HG03520 (cell line): ENCODE results near the gene USP2.

ENCODE experiments used
- ATAC-seq: cut with Tn5 transposase; IDR thresholded peaks from one replicate; pipeline ENCODE4 v1.9.1; 2021; ENCODE audit warnings: mild to moderate bottlenecking, moderate library complexity; ENCODE audit not compliant: unreplicated experiment

Gene USP2, protein sequence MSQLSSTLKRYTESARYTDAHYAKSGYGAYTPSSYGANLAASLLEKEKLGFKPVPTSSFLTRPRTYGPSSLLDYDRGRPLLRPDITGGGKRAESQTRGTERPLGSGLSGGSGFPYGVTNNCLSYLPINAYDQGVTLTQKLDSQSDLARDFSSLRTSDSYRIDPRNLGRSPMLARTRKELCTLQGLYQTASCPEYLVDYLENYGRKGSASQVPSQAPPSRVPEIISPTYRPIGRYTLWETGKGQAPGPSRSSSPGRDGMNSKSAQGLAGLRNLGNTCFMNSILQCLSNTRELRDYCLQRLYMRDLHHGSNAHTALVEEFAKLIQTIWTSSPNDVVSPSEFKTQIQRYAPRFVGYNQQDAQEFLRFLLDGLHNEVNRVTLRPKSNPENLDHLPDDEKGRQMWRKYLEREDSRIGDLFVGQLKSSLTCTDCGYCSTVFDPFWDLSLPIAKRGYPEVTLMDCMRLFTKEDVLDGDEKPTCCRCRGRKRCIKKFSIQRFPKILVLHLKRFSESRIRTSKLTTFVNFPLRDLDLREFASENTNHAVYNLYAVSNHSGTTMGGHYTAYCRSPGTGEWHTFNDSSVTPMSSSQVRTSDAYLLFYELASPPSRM

DNA sequence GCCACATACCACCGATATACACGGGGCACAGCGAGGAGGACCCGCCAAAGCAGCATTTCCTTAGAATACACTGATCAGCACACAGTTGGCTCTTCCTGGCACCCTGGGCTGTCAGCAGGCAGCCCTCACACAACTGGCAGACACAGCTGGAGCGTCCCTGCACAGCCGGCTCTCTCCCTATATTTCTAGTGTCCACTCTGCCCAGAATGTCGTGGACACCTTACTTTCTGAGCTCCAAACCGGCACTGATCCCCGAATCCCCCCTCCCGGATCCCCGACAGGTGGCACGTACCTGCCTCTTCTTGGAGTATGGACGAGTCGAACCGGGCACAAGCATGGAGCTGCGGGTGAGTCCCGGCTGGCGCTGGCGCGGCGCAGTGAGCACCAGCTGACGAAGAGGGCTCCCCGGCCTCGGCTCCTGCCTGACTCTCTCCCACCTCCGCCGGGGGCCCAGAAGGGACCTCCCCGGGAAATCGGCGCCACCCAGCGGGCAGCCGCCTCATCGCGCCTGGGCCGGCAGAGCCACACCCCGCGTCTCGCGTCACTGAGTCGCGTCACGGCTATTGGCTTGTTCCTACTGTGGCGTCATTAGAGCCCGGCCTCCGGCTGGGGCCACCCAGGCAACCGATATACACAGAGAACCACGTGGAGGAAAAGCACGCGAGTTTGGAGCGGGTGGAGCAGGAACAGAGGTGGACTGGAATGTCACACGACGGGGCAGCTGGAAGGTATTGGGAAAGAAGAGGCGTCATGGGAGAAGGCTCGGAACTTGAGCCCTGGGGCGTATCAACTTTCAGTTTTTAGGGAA, at the start of gene USP2:
Gene USP2 (minus strand): TSS at position 510 of the 808 bp plus-strand sequence. CDS start 8,210 bp downstream, outside the sequence.
- ATAC-seq, result peak; percentile 99

DNA sequence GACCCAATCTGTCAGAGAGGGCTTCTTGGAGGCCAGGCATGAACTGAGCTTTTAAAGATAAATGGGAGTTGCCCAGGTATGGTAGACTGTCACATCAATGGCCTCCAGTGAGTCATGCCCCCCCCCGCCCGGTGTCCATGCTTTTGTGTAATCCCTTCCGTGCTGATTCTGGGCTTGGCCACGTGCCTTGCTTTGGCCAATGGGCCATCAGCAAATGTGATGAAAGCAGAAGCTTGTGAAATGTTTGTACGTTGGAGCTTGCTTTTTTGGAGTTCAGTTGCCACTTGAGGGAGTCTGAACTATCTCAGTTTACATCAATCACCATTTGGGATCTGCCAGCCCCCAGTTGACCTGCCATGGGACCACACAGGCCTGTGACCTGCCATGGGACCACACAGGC, 45.8 kb upstream of the USP2 start:
- no peak for ATAC-seq

DNA sequence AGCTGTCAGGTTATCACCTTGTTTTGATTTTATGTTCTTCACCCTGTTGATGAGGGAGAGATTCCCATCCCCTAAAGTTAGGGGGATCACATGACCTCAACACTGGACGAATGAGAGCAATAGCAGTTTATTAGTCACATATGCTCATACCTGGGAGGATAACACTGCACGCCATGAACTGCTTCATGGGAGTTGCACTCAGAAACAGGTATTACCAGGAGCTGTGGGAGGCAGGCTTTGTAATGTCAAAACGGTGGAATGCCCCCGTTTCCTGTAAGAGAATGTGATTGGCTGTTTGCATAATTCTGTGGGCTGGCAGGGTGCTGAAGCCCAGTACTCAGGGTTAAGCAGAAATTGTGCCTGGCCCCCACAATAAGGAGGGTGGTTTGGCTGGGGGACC, 44.7 kb upstream of the USP2 start:
- ATAC-seq, result no peak

DNA sequence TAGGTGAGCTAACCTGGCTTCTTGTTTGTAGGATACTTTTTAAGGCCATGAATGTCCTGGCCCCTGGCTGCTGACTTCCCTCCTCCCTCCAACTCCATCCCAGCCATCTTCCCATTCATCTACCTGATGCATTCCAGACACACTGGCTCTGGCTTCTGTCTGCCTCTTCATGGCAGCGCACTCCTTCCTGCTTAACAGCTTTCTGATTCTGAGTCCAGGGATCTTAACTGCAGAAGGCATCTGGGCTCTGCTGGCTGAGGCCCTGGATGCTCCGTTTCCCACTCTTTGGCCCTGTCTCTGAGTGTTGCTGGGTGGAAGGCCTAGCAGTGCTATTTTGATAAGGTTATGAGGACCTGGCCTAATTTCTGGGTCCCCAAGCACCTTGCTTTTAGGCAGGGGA, 43.3 kb upstream of the USP2 start:
- no peak for ATAC-seq

DNA sequence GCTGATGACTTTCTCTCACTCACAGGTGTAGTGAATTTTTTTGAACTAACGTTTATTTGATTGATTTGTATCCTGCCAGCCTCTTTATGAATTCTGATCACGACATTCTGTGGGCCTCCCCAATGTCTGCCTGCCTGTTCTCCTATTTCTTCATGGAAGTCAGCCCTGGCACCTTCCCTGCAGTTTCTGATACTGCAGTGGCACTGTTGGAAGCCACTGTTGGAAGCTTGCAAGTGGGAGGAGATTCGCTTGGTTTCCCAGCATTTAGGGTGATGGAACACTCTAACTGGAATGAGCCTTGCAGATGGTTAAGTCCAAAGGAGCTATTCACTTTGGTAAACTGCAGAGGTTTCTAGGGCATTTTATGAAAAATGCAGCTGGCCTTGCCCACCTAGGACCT, 42.8 kb upstream of the USP2 start:
- ATAC-seq, result no peak

DNA sequence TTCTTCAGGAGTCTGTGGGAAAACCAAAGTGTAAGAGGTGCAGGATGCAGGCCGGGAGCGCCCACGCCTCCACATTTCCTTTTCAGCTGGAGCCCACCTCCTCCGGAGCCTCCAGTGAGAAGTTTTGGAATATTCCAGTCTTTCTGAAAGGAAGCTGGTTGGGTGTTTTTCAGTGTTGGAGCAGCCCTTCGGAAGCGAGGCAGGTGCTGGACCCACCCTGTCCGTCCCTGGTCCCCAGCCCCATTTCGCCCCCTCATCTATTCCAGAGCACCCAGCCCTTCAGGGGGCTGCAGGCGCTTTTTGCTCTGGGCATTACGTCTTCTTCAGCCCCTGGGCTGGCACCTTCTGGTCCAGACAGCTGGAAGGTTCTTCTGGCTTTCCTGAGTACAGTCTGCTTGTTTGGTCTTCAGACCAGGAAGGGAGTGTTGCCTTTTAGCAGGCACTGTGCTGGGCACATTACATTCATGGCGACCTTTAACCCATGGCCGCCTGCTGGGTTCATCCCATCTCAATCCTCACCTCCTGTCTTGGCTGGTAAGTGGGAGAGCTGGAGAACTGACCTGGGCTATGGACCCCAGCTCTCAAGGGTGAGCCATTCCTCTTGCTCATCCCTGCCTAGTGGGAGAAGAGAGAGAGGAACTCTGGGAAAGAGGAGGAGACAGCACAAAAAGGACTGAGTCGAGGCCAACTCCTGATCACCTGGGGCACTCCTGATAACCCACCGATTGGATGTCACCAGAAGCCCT, 42.2 kb upstream of the USP2 start:
- ATAC-seq, result no peak

DNA sequence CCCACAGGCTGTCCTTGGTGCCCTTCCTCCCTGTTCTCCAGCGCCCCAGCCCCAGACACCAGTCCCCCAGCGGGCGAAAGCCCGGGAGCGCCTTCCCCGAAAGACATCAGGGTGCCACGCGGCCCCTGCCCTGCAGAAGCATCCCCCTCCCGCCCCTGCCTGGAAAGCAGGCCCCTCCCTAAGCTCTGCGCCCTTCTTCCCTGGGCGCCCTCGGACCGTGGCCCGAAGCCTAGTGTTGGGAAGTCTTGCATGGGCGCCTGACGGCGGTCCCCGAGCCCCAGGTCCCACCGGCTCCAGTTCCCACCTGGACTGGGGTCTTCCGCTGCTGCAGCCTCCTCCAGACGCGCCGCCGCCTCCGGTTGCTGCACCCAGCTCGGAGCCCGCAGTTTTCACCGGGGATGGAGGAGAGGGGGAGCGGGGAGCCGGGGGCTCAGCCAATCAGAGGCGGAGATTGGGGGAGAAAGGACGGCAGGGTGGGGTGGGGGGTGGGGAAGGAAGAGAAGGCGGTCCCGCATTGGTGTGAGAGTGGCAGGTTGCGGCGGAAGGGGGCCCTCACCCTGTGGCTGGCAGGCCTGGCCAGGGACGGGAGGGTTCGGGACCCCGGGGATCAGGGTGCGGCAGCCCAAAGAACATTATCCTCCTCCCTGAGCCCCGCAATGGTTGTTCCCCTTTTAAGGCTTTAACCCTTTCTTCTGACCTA, 41.5 kb upstream of the USP2 start, which contains the start of gene THY1:
Gene THY1 (minus strand): TSS at position 364 of the 700 bp plus-strand sequence. CDS start 2,267 bp downstream, outside the sequence.
- ATAC-seq, result no peak

DNA sequence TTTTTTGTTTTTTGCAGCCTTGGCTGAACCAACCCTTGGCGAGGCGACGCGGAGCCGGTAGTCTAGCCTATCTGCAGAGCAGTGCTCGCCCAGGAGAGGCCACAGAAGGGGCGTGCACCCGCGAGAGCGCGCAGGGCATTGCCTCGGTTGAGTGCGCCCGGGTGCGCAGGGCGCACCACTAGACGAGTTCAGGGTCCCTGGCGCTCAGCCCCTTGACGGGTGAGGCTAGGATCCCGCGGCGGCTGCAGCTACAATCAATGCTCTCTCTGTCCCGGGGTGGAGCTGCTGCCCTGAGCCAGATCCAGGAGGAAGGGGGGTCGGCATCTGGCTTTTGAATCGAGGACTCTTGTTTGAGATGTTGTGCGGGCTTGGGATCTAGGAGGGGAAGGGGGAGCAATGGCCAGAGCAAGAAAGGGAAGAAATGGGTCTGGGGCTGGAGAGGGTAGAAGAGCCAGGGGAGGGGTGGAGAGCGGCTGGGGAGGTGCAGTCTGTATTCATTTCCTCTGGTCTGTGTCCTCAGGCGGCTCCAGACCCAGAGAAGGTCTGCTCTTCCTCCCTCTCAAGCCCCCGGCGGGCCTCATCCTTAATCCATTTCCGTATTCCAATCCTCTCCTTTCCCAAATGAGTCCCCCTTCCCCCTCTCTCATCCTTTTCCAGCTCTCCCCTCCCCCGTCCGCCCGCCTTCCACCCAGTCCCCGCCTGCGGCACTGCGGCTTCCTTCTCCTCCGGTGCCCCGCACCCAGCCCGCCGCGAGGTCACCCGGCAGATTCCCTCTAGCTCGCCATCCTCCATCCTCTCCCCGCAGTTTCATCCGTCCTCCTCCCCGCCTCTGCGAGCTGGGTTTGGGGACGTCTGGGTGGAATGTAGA, 40.7 kb upstream of the USP2 start:
- ATAC-seq, result no peak

DNA sequence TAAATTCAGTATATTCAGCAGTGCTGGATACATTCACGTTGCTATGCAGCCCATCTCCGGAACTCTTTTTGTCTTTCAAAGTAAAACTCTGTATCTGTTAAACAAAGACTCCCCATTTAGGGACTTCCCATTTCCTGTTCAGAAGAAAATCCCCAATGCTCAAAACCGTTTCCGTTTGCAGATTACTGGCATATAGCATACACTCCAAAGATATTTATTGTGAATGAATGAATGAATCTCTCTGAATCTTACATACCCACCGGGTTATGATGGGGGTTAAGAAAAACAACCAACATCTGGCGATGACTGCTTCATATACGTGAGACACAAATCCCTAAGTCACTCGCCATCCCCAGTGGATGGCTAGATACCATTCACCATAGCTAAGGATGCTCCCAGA, 39.9 kb upstream of the USP2 start:
- ATAC-seq, result no peak

DNA sequence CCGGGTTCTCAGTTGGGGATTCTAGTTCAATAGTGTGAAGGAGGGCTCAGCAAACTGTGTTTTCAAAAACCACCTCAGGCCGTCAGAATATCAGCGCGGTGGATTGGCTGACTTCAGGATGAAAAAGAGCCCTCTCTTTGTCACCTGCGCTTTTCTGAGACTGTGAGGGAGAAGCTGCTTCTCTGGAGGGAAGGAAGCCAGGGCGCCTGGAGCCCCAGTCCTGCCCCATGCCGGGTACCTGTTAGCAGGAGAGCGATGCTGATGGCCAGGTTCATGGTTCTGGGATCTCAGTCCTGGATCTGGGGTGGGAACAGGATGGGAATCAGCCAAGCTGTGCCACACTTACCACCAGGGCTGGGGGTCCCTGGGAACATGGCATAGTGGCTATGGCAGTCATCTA, 39.1 kb upstream of the USP2 start:
- no peak for ATAC-seq

DNA sequence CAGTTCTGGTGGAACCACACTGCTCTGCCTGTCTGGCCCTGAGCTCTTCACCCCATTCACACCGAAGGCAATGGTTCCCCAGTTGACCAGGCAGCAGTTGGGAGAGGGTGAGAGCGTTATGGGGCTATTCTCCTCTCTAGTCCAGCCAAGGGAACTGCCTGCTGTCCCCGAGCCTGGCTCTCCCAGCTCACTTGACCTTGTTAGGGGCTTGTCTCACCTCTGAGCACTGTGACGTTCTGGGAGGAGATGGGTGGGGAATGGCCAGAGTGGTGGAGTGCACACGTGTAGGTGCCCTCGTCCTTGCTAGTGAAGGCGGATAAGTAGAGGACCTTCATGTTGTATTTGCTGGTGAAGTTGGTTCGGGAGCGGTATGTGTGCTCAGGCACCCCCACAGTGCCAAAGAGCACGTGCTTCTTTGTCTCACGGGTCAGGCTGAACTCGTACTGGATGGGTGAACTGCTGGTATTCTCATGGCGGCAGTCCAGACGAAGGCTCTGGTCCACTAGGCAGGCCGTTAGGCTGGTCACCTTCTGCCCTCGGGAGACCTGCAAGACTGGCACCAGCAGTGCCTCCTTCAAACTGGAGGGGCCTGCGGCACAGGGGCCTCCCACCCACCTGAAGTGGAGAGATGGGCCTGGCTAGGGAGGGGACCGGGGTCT, 38.5 kb upstream of the USP2 start:
- no peak for ATAC-seq

DNA sequence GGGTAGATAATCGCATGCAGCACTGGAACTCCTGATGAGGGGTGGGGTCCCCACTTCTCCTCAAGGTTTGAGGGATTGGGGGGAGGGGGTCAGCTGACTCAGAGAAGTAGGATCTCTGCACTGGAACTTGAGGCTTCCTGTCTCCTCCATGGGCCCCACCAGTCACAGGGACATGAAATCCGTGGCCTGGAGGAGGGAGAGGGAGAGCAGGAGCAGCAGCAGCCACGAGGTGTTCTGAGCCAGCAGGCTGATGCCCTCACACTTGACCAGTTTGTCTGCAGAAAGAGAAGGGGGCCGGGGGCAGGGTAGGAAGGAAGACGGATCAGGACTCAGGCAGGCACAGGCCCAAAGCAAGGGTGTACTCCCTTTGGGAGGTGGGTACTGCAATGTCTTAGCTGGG, 37.8 kb upstream of the USP2 start:
- ATAC-seq, result no peak

DNA sequence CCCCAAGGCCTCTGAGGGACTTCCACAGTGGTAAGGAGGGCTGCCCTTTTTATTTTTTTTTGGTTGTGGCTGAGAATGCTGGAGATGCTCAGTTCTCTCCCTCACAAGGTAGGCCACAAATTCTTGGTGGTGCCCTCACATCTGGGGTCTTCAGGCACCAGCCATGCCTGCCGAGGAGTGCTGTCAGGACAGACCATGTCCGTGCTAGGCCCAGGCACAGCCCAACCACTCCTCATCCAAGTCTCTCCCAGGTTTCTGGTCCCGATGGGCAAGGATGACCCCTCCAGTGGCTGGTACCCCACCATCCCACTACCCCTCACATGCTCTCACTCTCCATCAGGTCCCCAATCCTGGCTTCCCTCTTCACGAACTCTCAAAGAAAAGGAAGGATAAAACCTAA, 37.3 kb upstream of the USP2 start:
- no peak for ATAC-seq

DNA sequence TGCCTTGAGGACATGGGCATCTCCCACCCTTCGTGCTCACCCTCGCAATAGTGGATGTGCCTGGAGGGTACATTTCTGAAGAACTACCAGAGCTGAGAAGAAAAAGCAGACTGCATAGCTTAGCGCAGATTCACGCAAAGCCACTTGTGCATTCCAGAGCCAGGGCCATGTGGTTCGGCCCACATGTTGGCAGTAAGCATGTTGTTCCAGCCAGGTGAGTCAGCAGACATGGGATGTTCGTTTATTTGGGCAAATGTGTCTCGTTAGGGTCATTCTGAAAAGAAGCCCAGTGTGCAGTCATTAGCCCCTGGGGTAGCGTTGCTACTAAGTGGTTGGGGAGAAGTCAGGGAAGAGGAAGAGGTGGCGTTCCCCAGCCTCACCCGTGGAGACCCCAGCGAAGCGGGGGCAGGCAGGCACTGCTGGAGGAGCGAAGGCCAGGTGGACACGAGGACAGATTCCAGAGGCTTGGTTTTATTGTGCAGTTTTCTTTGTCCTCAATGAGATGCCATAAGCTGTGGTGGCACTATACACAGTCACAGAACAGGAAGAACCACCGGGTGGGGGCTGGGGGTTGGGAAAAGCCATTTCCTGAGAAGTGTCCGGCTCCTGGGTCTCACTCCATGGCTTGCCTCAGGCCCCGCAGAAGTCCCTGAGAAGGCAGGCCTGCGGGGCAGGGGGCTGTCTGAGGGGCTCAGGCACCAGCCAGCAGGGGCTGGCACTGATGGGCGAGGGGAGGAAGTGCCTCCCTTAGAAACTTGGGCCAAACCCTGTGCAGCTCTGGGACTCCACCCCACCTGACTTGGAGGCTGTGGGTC, 36.4 kb upstream of the USP2 start:
- ATAC-seq, result no peak

DNA sequence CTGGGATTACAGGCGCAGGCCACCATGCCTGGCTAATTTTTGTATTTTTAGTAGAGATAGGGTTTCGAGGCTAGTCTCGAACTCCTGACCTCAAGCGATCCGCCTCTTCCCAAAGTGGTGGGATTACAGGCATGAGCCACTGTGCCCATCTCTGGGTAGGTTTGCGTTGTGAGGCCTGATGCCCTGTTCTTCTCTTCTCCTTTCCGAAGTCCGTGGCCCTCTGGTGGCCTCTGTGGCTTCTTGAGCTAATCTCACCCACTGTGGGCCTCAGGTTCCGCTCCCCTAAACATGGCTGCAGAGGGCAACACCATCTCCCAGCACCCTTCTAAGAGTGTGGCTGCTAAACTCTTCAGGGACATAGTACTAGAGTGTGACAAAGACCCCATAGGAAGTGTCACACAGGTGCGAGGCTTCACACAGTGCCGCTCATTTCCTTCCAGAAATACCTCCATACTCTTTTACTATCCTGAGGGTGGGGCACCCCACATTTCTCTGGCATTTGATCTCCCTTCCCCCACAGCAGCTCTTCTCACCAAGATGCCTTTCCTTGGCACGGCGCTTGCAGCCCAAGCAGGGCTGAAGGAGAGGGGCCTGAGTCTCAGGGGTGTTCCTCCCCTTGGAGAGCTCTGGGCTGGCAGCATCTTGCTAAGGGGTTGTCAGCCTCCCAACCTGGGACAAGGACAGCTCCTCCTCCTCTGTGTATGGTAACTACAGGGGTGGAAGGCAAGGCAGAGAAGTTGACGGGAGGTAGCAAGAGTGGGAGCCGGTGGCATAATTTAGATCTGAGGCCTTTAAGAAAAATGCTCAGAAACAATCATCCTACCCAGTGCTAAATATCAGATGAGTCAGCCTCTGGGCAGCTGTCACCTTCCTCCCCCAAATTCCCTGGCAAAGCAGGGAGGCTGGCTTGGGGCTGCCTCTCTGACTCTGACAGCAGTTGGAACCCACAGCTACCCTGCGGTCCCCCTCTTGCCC, 35.4 kb upstream of the USP2 start:
- no peak for ATAC-seq

DNA sequence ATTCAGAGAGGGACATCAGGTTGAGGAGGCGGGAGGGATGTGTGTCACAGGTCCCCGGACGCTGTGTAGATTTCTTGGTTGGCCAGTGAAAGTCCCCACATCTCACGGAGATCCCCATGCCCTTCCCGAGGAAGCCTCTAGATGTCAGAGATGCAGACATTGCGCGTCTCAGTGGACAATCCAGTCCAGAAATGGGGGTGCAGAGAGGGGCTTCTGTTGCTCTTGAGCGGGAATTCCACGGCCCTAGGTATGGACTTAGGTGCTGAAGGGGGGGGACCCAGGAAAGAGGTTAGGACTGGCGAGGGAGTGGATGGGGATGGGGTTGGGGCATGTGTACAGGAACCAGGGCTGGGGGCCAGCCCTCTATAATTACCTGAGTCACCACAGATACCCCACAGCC, 34.5 kb upstream of the USP2 start:
- ATAC-seq, result no peak

DNA sequence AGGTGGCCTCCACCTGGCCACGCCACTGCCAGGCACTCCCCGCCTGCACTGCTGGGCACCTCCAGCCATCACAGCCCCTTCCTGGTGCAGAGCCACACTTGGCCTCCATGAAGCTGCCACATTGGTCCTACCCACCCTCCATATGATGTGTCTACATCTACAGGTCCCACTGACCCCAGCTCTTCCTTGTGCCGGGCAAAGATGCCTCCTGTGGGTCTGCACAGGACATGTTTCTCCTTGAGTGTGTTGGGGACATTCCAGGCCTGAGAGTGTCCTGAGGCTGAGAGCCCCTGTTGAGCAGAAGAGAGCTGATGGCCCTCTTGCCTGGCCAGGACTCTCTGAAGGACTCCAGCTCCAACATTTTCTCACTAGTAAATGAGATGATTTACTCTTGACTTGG, 34.0 kb upstream of the USP2 start:
- ATAC-seq, result no peak
